Activated CD8-positive, alpha-beta T cell treated with anti-CD3 and anti-CD28 coated beads for 36 hours (primary cell): ENCODE results near the gene PLEKHH3. TPM values are rescaled to one million over a fixed set of nuclear protein-coding genes. Genes with fewer than 3 reads are reported as not detected.

Source experiments
- ATAC-seq: fragments of 200-7000 bp; cut with Tn5 transposase; one replicate; pipeline ENCODE4 v1.10.0; 2021; ENCODE audit warnings: mild to moderate bottlenecking, moderate library complexity
- CTCF ChIA-PET: fragments of 350-600 bp; sonication (Branson Sonifier 250); formaldehyde crosslinking; loops from one replicate; lab custom pipeline; 2021; ENCODE audit warnings: antibody characterized with exemption; lab: Charles Lee
- POLR2A ChIA-PET: fragments of 350-600 bp; sonication (Branson Sonifier 250); formaldehyde crosslinking; loops from one replicate; lab custom pipeline; 2021; ENCODE audit warnings: antibody characterized with exemption; lab: Charles Lee
- DNase-seq: peaks from one replicate; pipeline ENCODE4 v3.0.0-alpha.2; 2020
- H3K27ac Mint-ChIP-seq: one replicate; pipeline ENCODE4 v1.8.0; 2021; ENCODE audit warnings: mild to moderate bottlenecking, mixed read lengths
- H3K27me3 Mint-ChIP-seq: one replicate; pipeline ENCODE4 v1.8.0; 2021; ENCODE audit warnings: mixed read lengths
- H3K36me3 Mint-ChIP-seq: one replicate; pipeline ENCODE4 v1.8.0; 2021; ENCODE audit warnings: low read depth, mixed read lengths
- H3K4me1 Mint-ChIP-seq: one replicate; pipeline ENCODE4 v1.8.0; 2021; ENCODE audit warnings: low read depth, mixed read lengths
- H3K4me3 Mint-ChIP-seq: one replicate; pipeline ENCODE4 v1.8.0; 2021; ENCODE audit warnings: mild to moderate bottlenecking, moderate library complexity, mixed read lengths
- H3K9me3 Mint-ChIP-seq: one replicate; pipeline ENCODE4 v1.8.0; 2021; ENCODE audit warnings: mixed read lengths
- intact Hi-C: fragments of 100-400 bp; cut with micrococcal nuclease; formaldehyde crosslinking; loops from one replicate; pipeline ENCODE4 v1.10.0; 2022
- total RNA-seq, 2 experiments: library from RNA; stranded (reverse); gene quantifications; one replicate each; pipeline ENCODE4 v1.2.3, GENCODE V29; 2021
- TF ChIP-seq, protein P1 (sequence below): fragments of 200-600 bp; IDR thresholded peaks from one replicate; pipeline ENCODE4 v1.8.0; 2022; ENCODE audit warnings: antibody characterized with exemption, mild to moderate bottlenecking

PLEKHH3 gene
- under 1 TPM; 0.29 to 0.65 TPM for total RNA-seq

DNA sequence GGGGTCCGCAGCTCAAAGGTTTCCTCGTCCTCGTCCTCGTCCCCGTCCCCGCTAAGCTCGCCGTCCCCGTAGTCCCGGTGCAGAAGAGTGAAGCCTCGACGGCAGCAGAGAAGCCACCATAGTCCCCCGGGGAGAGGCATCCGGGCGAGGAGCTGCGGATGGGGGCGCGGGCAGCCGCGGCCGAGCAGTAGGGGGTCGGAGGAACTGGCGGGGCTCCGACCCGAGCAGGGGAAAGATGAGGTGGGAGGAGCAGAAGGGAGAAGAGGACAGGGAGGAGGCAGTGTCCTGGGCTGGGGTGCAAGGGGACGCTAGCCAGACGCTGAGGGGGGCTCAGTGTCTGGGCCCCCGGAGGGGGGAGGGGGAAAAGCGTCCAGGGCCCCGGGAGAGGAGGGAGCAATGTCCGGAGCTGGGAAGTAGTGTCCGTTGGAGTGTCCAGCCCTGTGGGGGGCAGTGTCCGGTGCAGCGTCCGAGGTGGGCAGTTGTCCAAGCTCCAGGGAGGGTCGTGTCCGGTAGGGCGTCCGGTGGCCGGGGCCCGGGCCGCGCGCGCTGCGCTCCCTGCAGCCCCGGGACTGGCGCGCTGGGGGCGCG is at the start of gene PLEKHH3:
TSS of gene PLEKHH3 (minus strand) at position 571 of the 588 bp plus-strand sequence. CDS start at position 140, 431 bp downstream.
- CTCF ChIA-PET: interaction anchor here (0.6 to 2.5 kb wide), 2 partner anchors 98 to 207 kb away, joined by 3 to 17 read pairs; partner anchors contain the start of gene PSMC3IP
- intact Hi-C loops: loop anchor here (5.0 kb wide), 1 partner anchor 99 kb away; the partner anchor contains the start of gene PSMC3IP
- H3K36me3 Mint-ChIP-seq: no peaks in the 10 kb centered on the region
- no peak for ATAC-seq
- H3K4me1 Mint-ChIP-seq: peaks cover 40% of the 10 kb centered on the region
- no peak for DNase-seq
- peak within 1 kb of the TSS; percentile 63 for H3K27ac Mint-ChIP-seq
- H3K27me3 Mint-ChIP-seq: peaks cover 41% of the 10 kb centered on the region
- peak within 1 kb of the TSS; percentile 71 for H3K4me3 Mint-ChIP-seq
- POLR2A ChIA-PET: interaction anchor here (0.7 to 1.4 kb wide), 9 partner anchors 17 to 986 kb away, joined by 3 to 5 read pairs (median 3); partner anchors contain the start of genes RETREG3, TUBG1, TUBG2 and VPS25
- no peaks in the 10 kb centered on the region for H3K9me3 Mint-ChIP-seq
- TF ChIP-seq, protein P1, sequence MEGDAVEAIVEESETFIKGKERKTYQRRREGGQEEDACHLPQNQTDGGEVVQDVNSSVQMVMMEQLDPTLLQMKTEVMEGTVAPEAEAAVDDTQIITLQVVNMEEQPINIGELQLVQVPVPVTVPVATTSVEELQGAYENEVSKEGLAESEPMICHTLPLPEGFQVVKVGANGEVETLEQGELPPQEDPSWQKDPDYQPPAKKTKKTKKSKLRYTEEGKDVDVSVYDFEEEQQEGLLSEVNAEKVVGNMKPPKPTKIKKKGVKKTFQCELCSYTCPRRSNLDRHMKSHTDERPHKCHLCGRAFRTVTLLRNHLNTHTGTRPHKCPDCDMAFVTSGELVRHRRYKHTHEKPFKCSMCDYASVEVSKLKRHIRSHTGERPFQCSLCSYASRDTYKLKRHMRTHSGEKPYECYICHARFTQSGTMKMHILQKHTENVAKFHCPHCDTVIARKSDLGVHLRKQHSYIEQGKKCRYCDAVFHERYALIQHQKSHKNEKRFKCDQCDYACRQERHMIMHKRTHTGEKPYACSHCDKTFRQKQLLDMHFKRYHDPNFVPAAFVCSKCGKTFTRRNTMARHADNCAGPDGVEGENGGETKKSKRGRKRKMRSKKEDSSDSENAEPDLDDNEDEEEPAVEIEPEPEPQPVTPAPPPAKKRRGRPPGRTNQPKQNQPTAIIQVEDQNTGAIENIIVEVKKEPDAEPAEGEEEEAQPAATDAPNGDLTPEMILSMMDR: no peak

GRCh38 chr17:42725143-42725542 is 48.3 kb upstream of the PLEKHH3 start:
- no peaks in the 10 kb centered on the region for H3K9me3 Mint-ChIP-seq
- TF ChIP-seq, protein P1: no peak
- POLR2A ChIA-PET: interaction anchor here (0.6 kb wide), 1 partner anchor 14 kb away, joined by 4 read pairs; no protein-coding TSS in a partner anchor
- no peaks in the 10 kb centered on the region for H3K27me3 Mint-ChIP-seq
- intact Hi-C loops: loop anchor here (10.0 kb wide), 1 partner anchor 210 kb away; no protein-coding TSS in a partner anchor
- CTCF ChIA-PET: interaction anchor here (1.1 to 1.3 kb wide), 3 partner anchors 13 to 146 kb away, joined by 4 read pairs; no protein-coding TSS in a partner anchor
- H3K27ac Mint-ChIP-seq: no peak overlapping the region
- H3K36me3 Mint-ChIP-seq: peaks cover 25% of the 10 kb centered on the region
- no peak overlapping the region for H3K4me3 Mint-ChIP-seq
- ATAC-seq (no peak), DNase-seq (no peak)
- H3K4me1 Mint-ChIP-seq: no peaks in the 10 kb centered on the region

DNA sequence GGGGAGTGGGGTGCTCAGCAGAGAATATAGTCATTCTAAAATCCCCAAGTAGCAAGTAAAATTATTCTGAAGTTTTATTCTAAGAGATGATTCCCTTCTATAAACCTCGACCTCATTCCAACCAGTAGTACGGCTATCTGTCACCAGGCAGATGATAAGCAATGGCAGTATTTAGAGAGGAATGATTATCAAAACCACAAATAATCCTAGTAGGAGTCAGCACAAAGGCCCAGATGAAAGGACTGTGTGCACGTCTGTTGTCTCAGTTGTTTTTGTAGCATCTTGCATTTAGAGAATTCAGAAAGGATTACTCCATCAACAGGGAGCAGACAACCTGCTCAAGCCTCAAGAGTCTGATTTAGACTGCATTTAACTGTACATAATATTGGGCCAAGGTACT is 46.8 kb upstream of the PLEKHH3 start:
- ATAC-seq: no peak
- Mint-ChIP-seq H3K27me3 (no peaks in the 10 kb centered on the region), H3K9me3 (no peaks in the 10 kb centered on the region), H3K4me3 (no peak overlapping the region), H3K4me1 (no peaks in the 10 kb centered on the region), H3K36me3 (peaks cover 31% of the 10 kb centered on the region), H3K27ac (no peak overlapping the region)
- POLR2A ChIA-PET: no interaction called here
- TF ChIP-seq, protein P1: no peak
- intact Hi-C loops: loop anchor here (10.0 kb wide), 1 partner anchor 211 kb away; no protein-coding TSS in a partner anchor
- CTCF ChIA-PET: interaction anchor here (1.2 kb wide), 1 partner anchor 40 kb away, joined by 5 read pairs; no protein-coding TSS in a partner anchor
- no peak for DNase-seq

- no peak overlapping the region for H3K4me3 Mint-ChIP-seq
- CTCF ChIA-PET: interaction anchor here (0.8 to 4.1 kb wide), 6 partner anchors 11 to 208 kb away, joined by 3 to 54 read pairs (median 4); partner anchors contain the start of gene RAMP2
- peak; percentile 43 for DNase-seq
- H3K27me3 Mint-ChIP-seq: no peaks in the 10 kb centered on the region
- H3K36me3 Mint-ChIP-seq: peaks cover 42% of the 10 kb centered on the region
- H3K27ac Mint-ChIP-seq: no peak overlapping the region
- peak; percentile 75 for ATAC-seq
- no peaks in the 10 kb centered on the region for H3K9me3 Mint-ChIP-seq
- POLR2A ChIA-PET: no interaction called here
- TF ChIP-seq, protein P1: peak; percentile 81
- intact Hi-C loops: loop anchor here (2.0 to 10.0 kb wide), 2 partner anchors 42 to 214 kb away; no protein-coding TSS in a partner anchor
- no peaks in the 10 kb centered on the region for H3K4me1 Mint-ChIP-seq
These were observed 44.3 kb upstream of the PLEKHH3 start for GRCh38 chr17:42720996-42721583.
